H1 (cell line): ENCODE measurements around the gene GMPPA. TPM values are rescaled to one million over a fixed set of nuclear protein-coding genes. Genes with fewer than 3 reads are reported as not detected.

ENCODE experiments used
- CTCF ChIA-PET: fragments of 300-600 bp; sonication (Branson Sonifier 250); formaldehyde crosslinking; loops from one replicate; lab custom pipeline; 2021; ENCODE audit not compliant: partially characterized antibody; lab: Charles Lee
- POLR2A ChIA-PET: fragments of 300-600 bp; sonication (Branson Sonifier 250); formaldehyde crosslinking; loops from one replicate; lab custom pipeline; 2021; ENCODE audit warnings: inconsistent platforms; ENCODE audit not compliant: partially characterized antibody; lab: Charles Lee
- DNase-seq, 2 experiments: peaks; one replicate each; pipeline versions ENCODE4 v3.0.0 to v3.0.0-alpha.2; 2010 to 2022; ENCODE audit warnings: low spot score in 2 of 2, low read depth in 1 of 2, mixed read lengths in 1 of 2
- FAIRE-seq: peaks from 2 replicates; lab custom pipeline; 2011; peaks lifted over from hg19 to GRCh38; lab: Jason Lieb, UNC
- H2AFZ ChIP-seq: 2 replicates; pipeline ENCODE4 v1.8.1; 2012; ENCODE audit warnings: low read length, inconsistent platforms
- H2AK5ac ChIP-seq: 2 replicates; pipeline ENCODE4 v1.6.1; 2013; ENCODE audit warnings: low read depth, low read length
- H2BK120ac ChIP-seq: replicated peaks from 2 replicates; pipeline ENCODE3; 2013; ENCODE audit warnings: low read depth, low read length, inconsistent platforms
- H2BK12ac ChIP-seq: 2 replicates; pipeline ENCODE4 v1.6.1; 2013; ENCODE audit warnings: low read depth, low read length
- H2BK15ac ChIP-seq: 2 replicates; pipeline ENCODE4 v1.6.1; 2013; ENCODE audit warnings: low read length
- H2BK20ac ChIP-seq: 2 replicates; pipeline ENCODE4 v1.6.1; 2013; ENCODE audit warnings: low read length
- H2BK5ac ChIP-seq: 2 replicates; pipeline ENCODE4 v1.6.1; 2013; ENCODE audit warnings: low read depth, low read length
- H3K14ac ChIP-seq: 2 replicates; pipeline ENCODE4 v1.6.1; 2013; ENCODE audit warnings: inconsistent platforms; ENCODE audit not compliant: insufficient read length
- H3K18ac ChIP-seq: 2 replicates; pipeline ENCODE4 v1.6.1; 2013; ENCODE audit warnings: low read length; ENCODE audit errors: extremely low read depth
- H3K23ac ChIP-seq: 2 replicates; pipeline ENCODE4 v1.6.1; 2013; ENCODE audit warnings: inconsistent platforms; ENCODE audit not compliant: insufficient read length
- H3K23me2 ChIP-seq: 2 replicates; pipeline ENCODE4 v1.6.1; 2013; ENCODE audit warnings: low read depth, low read length
- H3K27ac ChIP-seq: 2 replicates; pipeline ENCODE4 v1.6.1; 2011; ENCODE audit warnings: low read depth, low read length, inconsistent platforms
- H3K27me3 ChIP-seq, 4 experiments: replicated peaks in 1 of 4; 1 replicate in 1 of 4; 2 replicates in 3 of 4; pipeline versions ENCODE4 v1.6.1 to v1.8.1; 2011 to 2013; ENCODE audit warnings: low read length in 3 of 4, mild to moderate bottlenecking in 3 of 4, inconsistent platforms in 2 of 4, mixed read lengths in 2 of 4, moderate library complexity in 1 of 4; ENCODE audit not compliant: control insufficient read depth in 3 of 4, insufficient read depth in 3 of 4; ENCODE audit errors: extremely low read depth in 1 of 4
- H3K36me3 ChIP-seq, 4 experiments: 2 replicates each; pipeline versions ENCODE4 v1.6.1 to v1.8.1; 2011 to 2013; ENCODE audit warnings: mild to moderate bottlenecking in 4 of 4, low read length in 3 of 4, moderate library complexity in 2 of 4, control low read depth in 1 of 4, inconsistent platforms in 1 of 4; ENCODE audit not compliant: insufficient read depth in 4 of 4, control insufficient read depth in 2 of 4
- H3K4ac ChIP-seq: replicated peaks from 2 replicates; pipeline ENCODE3; 2013; ENCODE audit warnings: low read length, low read depth, mixed read lengths, inconsistent platforms; ENCODE audit not compliant: insufficient read length
- H3K4me1 ChIP-seq, 4 experiments: replicated peaks in 1 of 4; 1 replicate in 1 of 4; 2 replicates in 3 of 4; pipeline versions ENCODE4 v1.6.1 to v1.8.1; 2011 to 2013; ENCODE audit warnings: low read length in 3 of 4, inconsistent platforms in 2 of 4, mixed read lengths in 1 of 4; ENCODE audit not compliant: insufficient read depth in 4 of 4, control insufficient read depth in 3 of 4
- H3K4me2 ChIP-seq, 2 experiments: 2 replicates each; pipeline versions ENCODE4 v1.6.1 to v1.8.1; 2011 to 2013; ENCODE audit warnings: low read depth in 2 of 2, low read length in 2 of 2, control low read depth in 1 of 2, inconsistent platforms in 1 of 2, mild to moderate bottlenecking in 1 of 2; ENCODE audit not compliant: insufficient read depth in 1 of 2
- H3K4me3 ChIP-seq, 4 experiments: fragments of 200-600, 300-600 bp in 1 of 4; sonication (generic), shearing (Covaris generic), sonication (Bioruptor Twin) in 1 of 4; 2 replicates each; pipeline versions ENCODE4 v1.5.1 to v1.8.1; 2011 to 2016; ENCODE audit warnings: low read length in 4 of 4, low read depth in 3 of 4, control low read depth in 2 of 4, inconsistent platforms in 2 of 4, mild to moderate bottlenecking in 2 of 4, mixed read lengths in 1 of 4, moderate library complexity in 1 of 4; ENCODE audit not compliant: insufficient read depth in 2 of 4; ENCODE audit errors: extremely low read depth in 1 of 4
- H3K56ac ChIP-seq: replicated peaks from 2 replicates; pipeline ENCODE3; 2013; ENCODE audit warnings: low read depth, mild to moderate bottlenecking, mixed read lengths, low read length, inconsistent platforms; ENCODE audit not compliant: insufficient read length
- H3K79me1 ChIP-seq: 2 replicates; pipeline ENCODE4 v1.6.1; 2013; ENCODE audit warnings: low read depth, low read length, control low read depth
- H3K79me2 ChIP-seq, 2 experiments: 2 replicates each; pipeline versions ENCODE4 v1.6.1 to v1.8.1; 2012 to 2013; ENCODE audit warnings: low read length in 2 of 2, mild to moderate bottlenecking in 2 of 2, inconsistent platforms in 1 of 2; ENCODE audit not compliant: insufficient read depth in 2 of 2, control insufficient read depth in 1 of 2
- H3K9ac ChIP-seq, 4 experiments: replicated peaks in 1 of 4; 1 replicate in 1 of 4; 2 replicates in 3 of 4; pipeline versions ENCODE4 v1.6.1 to v1.8.1; 2011 to 2013; ENCODE audit warnings: low read depth in 3 of 4, low read length in 3 of 4, control low read depth in 2 of 4, mild to moderate bottlenecking in 2 of 4, moderate library complexity in 2 of 4, inconsistent platforms in 1 of 4; ENCODE audit errors: extremely low read depth in 1 of 4
- H3K9me3 ChIP-seq, 2 experiments: 2 replicates each; pipeline versions ENCODE4 v1.6.1 to v1.8.1; 2012 to 2013; ENCODE audit warnings: mild to moderate bottlenecking in 2 of 2, moderate library complexity in 2 of 2, control low read depth in 1 of 2, inconsistent platforms in 1 of 2, low read depth in 1 of 2, low read length in 1 of 2, mixed read lengths in 1 of 2; ENCODE audit not compliant: insufficient read depth in 2 of 2
- H4K20me1 ChIP-seq, 2 experiments: replicated peaks in 1 of 2; 2 replicates each; pipeline versions ENCODE3 to v1.8.1; 2011 to 2013; ENCODE audit warnings: inconsistent platforms in 2 of 2, low read length in 2 of 2, mild to moderate bottlenecking in 1 of 2; ENCODE audit not compliant: insufficient read depth in 2 of 2, control insufficient read depth in 1 of 2
- H4K5ac ChIP-seq: 2 replicates; pipeline ENCODE4 v1.6.1; 2013; ENCODE audit warnings: low read length, low read depth, mixed read lengths, inconsistent platforms; ENCODE audit not compliant: insufficient read length
- H4K8ac ChIP-seq: 2 replicates; pipeline ENCODE4 v1.8.0; 2013; ENCODE audit warnings: mild to moderate bottlenecking, moderate library complexity, low read length, inconsistent platforms; ENCODE audit not compliant: insufficient read depth; ENCODE audit errors: extremely low read depth
- H4K91ac ChIP-seq: replicated peaks from 2 replicates; pipeline ENCODE3; 2013; ENCODE audit warnings: low read length, mixed read lengths, inconsistent platforms; ENCODE audit not compliant: insufficient read length
- CBX5 ChIP-seq: fragments of 300-800, 300-1000 bp; sonication (generic); IDR thresholded peaks from 2 replicates; pipeline ENCODE4 v1.7.1; 2016; ENCODE audit warnings: antibody characterized with exemption, low read length, low read depth
- TAF7 ChIP-seq: optimal IDR thresholded peaks from 2 replicates; pipeline ENCODE3; 2011; ENCODE audit warnings: low read depth, mild to moderate bottlenecking, inconsistent platforms, low read length, moderate library complexity, borderline replicate concordance
- WGBS, 2 experiments: shearing (Covaris generic) in 1 of 2; methylation state at CpG; one replicate each; pipeline versions ENCODE4 v1.1.6 to v1.1.7; 2013 to 2015; ENCODE audit warnings: low lambda C conversion rate in 2 of 2, mixed read lengths in 2 of 2, inconsistent platforms in 1 of 2, low coverage in 1 of 2, missing lambda C conversion rate in 1 of 2; ENCODE audit not compliant: insufficient replicate concordance in 2 of 2, insufficient coverage in 1 of 2, insufficient read length in 1 of 2; ENCODE audit errors: extremely low coverage in 1 of 2, missing lambda C conversion rate in 1 of 2; 5-methylcytosine and 5-hydroxymethylcytosine counted together
- polyA plus RNA-seq, 7 experiments: library from polyadenylated mRNA; depleted of rRNA in 3 of 7; stranded (reverse) in 5 of 7; unstranded in 2 of 7; fragments of >200 nt in 5 of 7; fragments of 200-250 nt in 2 of 7; gene quantifications; 1 replicate in 5 of 7; 2 replicates in 1 of 7; 4 replicates in 1 of 7; pipeline versions ENCODE4 v1.2.1 to v1.2.3, GENCODE V29; 2011 to 2013; ENCODE audit warnings: missing spikeins in 2 of 7, mixed read lengths in 2 of 7
- total RNA-seq: library from RNA; stranded (reverse); fragmentation: NEBNext Ultra II Directional; extraction: Animal tissue kit (Norgen Biotek cat#: 25700); gene quantifications from 2 replicates; pipeline ENCODE4 v1.2.1, GENCODE V29; 2021

Gene GMPPA
- total and polyA plus RNA-seq, 2 of the 8 experiments (the other 6 are each of a cell fraction or from before 2014, with no cell fraction given) = 34.3 to 98.8 TPM

DNA sequence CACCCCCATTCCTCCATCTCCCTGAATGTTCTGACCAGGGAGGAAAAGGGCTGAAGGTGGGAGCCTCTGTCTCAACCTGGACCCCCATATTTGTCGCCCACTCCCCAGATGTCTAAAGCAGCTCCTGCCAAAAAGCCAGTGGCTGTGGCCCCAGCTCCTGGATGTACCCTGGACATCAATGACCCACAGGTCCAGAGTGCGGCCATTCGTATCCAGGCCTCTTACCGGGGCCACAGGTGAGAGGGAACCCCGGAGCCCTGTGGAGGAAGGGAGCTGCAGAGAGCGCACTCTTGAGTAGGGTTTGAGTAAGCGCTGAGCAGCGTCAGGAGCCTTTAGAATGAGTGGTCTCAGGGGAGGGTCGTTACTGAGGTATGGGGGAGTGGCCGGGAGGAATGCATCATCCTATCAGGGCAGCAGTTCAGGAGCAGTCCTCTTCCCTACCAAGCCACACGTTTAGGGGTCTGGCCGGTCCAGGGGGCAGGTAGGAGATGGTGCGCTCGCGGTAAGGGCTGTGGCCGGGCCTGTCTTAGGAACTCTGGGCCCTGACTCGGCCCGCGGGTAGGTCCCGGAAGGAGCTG, 2.4 kb upstream of the GMPPA start:
- Histone ChIP-seq H3K4me3 (peak overlapping the region; percentile 32 to 72 (median 64); a peak in 5 of 8 replicates), H2BK12ac (peak overlapping the region; percentile 99; the same call in 1 of the 2 replicates), H3K36me3 (no peaks in the 10 kb centered on the region), H2BK15ac (no peak overlapping the region), H3K18ac (no peak overlapping the region), H4K91ac (no peak overlapping the region), H3K23me2 (peaks cover 24% of the 10 kb centered on the region), H3K79me1 (no peaks in the 10 kb centered on the region), H3K27ac (no peak overlapping the region), H3K4ac (no peak overlapping the region), H2AK5ac (no peak overlapping the region), H3K4me2 (peak overlapping the region; percentile 97 to 99), H3K79me2 (no peaks in the 10 kb centered on the region), H3K27me3 (peaks cover 20 to 44% (median 33%) of the 10 kb centered on the region in 4 experiments), H2BK20ac (peak overlapping the region; percentile 6; the same call in 1 of the 2 replicates), H3K4me1 (peaks cover 9 to 41% (median 23%) of the 10 kb centered on the region in 4 experiments), H3K56ac (no peak overlapping the region), H4K8ac (no peak overlapping the region), H3K23ac (no peak overlapping the region), H4K5ac (no peak overlapping the region), H3K9me3 (no peaks in the 10 kb centered on the region), H2BK5ac (no peak overlapping the region), H3K9ac (no peak overlapping the region), H3K14ac (no peak overlapping the region), H2AFZ (peak overlapping the region; percentile 1; the same call in 1 of the 2 replicates), H2BK120ac (no peak overlapping the region), H4K20me1 (no peaks in the 10 kb centered on the region)
- DNase-seq = no peak
- FAIRE-seq = no peak
- no peak for TF ChIP-seq TAF7
- no peak for TF ChIP-seq CBX5
- ChIA-PET CTCF (interaction anchor here (0.8 to 113.1 kb wide), 18 partner anchors 7 to 501 kb away, joined by 3 to 7248 read pairs (median 4); partner anchors contain the start of genes ASIC4, CHPF, DES and DNPEP), POLR2A (interaction anchor here (0.8 to 19.9 kb wide), 13 partner anchors 12 to 60 kb away, joined by 3 to 216 read pairs (median 5); partner anchors contain the start of genes ASIC4, CHPF and TMEM198)
- WGBS, 2 experiments = 29% methylated on average over 19 of the region's 20 CpGs; no CpG with 5 or more reads in 1 of the 2 experiments
